GM21447 (cell line): Measurements from ENCODE around the gene EVX2.

Source experiments
- ATAC-seq: cut with Tn5 transposase; IDR thresholded peaks from one replicate; pipeline ENCODE4 v1.9.1; 2021; ENCODE audit not compliant: unreplicated experiment

The EVX2 gene

GRCh38 chr2:176083796-176084261 is at the start of gene EVX2:
Gene EVX2, minus strand, starts transcription at chr2:176083962. Its CDS starts 186 bp downstream, at chr2:176083776.
- no peak for ATAC-seq

- no peak for ATAC-seq
Observed at GRCh38 chr2:176133389-176133788, 49.6 kb upstream of the EVX2 start.

- no peak for ATAC-seq
Observed at GRCh38 chr2:176132205-176133171, 48.7 kb upstream of the EVX2 start.

GRCh38 chr2:176131848-176132158 is 48.0 kb upstream of the EVX2 start:
- ATAC-seq, result no peak

DNA sequence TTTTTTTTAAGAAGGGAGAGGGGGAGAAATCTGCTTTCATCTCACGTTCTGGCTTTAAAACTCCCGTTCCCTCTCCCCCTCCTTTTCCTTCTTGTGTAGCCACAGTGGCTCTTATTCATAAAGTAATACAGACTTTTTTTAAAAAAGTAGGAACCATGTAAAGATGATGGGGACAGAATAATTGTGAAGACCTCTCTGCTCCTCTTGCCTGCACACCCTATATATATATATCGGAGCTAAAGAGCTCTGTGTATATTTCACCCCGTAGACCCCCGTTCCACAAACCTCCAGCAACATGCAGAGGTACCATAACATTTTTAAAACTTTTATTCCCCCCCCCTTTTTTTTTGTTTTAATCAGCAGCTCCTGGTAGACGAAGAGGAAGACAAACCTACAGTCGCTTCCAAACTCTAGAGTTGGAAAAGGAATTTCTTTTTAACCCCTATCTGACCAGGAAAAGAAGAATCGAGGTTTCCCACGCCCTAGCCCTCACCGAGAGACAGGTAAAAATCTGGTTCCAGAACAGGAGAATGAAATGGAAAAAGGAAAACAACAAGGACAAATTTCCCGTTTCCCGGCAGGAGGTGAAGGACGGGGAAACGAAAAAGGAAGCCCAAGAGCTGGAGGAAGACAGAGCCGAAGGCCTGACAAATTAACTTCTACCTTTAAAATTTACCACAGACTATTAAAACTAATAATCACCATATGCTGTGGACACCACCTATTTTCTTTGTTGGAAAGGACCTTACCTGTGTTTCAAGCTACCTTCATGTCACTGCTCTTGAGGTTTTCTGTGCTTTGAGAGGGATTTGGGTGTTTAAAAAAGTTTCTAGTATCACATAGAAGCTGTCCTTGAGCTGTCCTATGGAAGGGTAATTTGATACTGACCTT is 47.4 kb upstream of the EVX2 start:
- no peak for ATAC-seq

DNA sequence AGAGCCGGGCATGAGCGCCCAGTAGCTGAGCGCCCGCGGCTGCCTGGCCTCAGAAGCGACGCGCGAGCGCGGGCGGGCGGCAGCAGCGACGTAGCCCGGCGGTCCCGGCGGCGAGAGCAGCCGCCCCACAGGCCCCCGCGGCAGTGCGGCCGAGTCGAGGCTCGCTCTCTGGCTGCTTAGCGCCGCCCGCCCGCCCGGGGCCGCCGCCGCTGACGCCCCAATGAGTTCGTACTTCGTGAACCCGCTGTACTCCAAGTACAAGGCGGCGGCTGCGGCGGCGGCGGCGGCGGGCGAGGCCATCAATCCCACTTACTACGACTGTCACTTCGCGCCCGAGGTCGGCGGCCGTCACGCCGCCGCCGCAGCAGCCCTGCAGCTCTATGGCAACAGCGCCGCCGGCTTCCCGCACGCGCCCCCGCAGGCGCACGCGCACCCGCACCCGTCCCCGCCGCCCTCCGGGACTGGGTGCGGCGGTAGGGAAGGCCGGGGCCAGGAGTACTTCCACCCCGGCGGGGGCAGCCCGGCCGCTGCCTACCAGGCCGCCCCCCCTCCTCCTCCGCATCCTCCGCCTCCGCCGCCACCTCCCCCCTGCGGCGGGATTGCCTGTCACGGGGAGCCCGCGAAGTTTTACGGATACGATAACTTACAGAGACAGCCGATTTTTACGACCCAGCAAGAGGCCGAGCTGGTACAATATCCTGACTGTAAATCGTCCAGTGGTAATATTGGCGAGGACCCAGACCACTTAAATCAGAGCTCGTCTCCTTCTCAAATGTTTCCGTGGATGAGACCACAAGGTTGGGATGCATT is 46.6 kb upstream of the EVX2 start:
- ATAC-seq, result no peak

GRCh38 chr2:176129813-176130146 is 46.0 kb upstream of the EVX2 start:
- ATAC-seq, result no peak

- no peak for ATAC-seq
Observed at GRCh38 chr2:176128982-176129796, 45.4 kb upstream of the EVX2 start, which contains the start of gene HOXD8. Gene HOXD8, plus strand, starts transcription at chr2:176129705. Its CDS starts 662 bp downstream, at chr2:176130367.

- no peak for ATAC-seq
Observed at GRCh38 chr2:176128172-176128981, 44.6 kb upstream of the EVX2 start.

DNA sequence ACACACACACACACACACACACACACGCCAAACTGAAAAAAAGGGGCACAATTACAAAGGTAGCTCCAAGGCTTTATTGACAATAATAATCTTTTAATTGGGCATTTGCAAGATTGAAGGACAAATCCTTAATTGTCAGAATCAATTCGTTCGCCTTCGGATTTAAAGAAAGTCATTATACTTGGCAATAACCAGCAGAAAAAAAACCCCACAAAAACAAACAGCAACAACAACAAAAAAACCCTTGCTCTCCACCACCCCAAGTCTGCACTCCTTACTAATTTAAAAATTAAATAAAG is 44.0 kb upstream of the EVX2 start:
- ATAC-seq, result no peak

GRCh38 chr2:176126929-176127773 is 43.4 kb upstream of the EVX2 start:
- no peak for ATAC-seq

DNA sequence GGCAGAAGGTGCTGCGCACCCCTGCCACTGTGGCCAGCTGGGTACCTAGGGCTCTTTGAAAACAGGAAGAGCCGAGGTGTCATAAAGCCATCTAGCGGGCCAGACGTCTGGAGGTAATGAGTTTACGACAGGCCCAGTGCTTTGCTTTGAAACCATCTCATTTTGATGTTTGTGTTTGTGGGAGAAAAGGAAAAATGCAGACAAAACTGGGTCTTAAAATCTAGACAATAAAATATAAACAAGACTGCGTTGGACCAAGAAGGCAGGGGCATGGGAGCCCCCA is 42.0 kb upstream of the EVX2 start:
- ATAC-seq, result no peak

GRCh38 chr2:176124947-176125771 is 41.4 kb upstream of the EVX2 start:
- ATAC-seq, result no peak

GRCh38 chr2:176124110-176124946 is 40.6 kb upstream of the EVX2 start:
- no peak for ATAC-seq

- no peak for ATAC-seq
Observed at GRCh38 chr2:176123411-176124109, 39.8 kb upstream of the EVX2 start.

DNA sequence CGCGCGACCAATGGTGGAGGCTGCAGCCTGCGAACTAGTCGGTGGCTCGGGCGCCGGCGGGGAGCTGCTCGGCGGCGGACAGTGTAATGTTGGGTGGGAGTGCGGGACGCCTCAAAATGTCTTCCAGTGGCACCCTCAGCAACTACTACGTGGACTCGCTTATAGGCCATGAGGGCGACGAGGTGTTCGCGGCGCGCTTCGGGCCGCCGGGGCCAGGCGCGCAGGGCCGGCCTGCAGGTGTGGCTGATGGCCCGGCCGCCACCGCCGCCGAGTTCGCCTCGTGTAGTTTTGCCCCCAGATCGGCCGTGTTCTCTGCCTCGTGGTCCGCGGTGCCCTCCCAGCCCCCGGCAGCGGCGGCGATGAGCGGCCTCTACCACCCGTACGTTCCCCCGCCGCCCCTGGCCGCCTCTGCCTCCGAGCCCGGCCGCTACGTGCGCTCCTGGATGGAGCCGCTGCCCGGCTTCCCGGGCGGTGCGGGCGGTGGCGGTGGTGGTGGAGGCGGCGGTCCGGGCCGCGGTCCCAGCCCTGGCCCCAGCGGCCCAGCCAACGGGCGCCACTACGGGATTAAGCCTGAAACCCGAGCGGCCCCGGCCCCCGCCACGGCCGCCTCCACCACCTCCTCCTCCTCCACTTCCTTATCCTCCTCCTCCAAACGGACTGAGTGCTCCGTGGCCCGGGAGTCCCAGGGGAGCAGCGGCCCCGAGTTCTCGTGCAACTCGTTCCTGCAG is 39.1 kb upstream of the EVX2 start, which contains the start of gene HOXD9:
Gene HOXD9 (plus strand): TSS at position 37 of the 728 bp plus-strand sequence. CDS start 50 bp downstream, at position 87.
- no peak for ATAC-seq
